ENCODE data around the gene PIK3AP1. TPM values are rescaled to one million over a fixed set of nuclear protein-coding genes. Genes with fewer than 3 reads are reported as not detected.

Gene PIK3AP1
- total and polyA plus RNA-seq, 2 of the 8 experiments (the other 6 are each of a cell fraction or from before 2014, with no cell fraction given), result 1.9 to 4.5 TPM

DNA sequence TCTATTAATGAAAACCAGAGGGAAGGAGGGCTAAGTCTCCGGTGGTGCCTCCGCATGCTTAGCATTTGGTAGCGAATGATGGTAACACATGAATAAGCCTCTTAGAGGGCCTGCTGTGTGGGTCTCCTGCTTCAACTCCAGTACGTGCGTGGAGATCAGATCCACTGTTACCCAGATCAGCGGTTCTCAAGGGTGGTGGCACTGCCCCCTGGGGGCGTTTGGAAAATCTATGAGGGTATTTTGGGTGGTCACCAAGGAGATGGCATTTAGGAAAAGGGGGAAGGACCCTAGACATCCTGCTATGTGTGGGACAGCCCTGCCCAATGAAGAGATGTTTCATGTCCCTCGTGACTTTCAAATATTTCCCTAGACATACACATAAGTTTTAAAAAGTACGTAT, 76.4 kb downstream of the PIK3AP1 start:
- Histone ChIP-seq H4K20me1 (replicated peaks in 1 of 2; ENCODE audit: control insufficient read depth in 1 of 2, insufficient read depth in 2 of 2, low read length in 2 of 2) (no peaks in the 10 kb centered on the region), H3K23ac (ENCODE audit: insufficient read length) (no peak overlapping the region), H2BK20ac (ENCODE audit: low read length) (no peak overlapping the region), H4K5ac (ENCODE audit: insufficient read length, low read depth, low read length) (no peak overlapping the region), H3K14ac (ENCODE audit: insufficient read length) (no peak overlapping the region), H4K8ac (ENCODE audit: extremely low read depth, insufficient read depth, low read length) (no peak overlapping the region; the same call in 1 of the 2 replicates), H2AK5ac (ENCODE audit: low read depth, low read length) (no peak overlapping the region), H3K4me1 (replicated peaks in 1 of 4; ENCODE audit: control insufficient read depth in 3 of 4, insufficient read depth in 4 of 4, low read length in 3 of 4) (no peaks in the 10 kb centered on the region), H3K56ac (replicated peaks; ENCODE audit: insufficient read length, low read depth, low read length) (no peak overlapping the region), H2AFZ (ENCODE audit: low read length) (no peak overlapping the region), H3K79me1 (ENCODE audit: low read depth, low read length) (no peaks in the 10 kb centered on the region), H2BK12ac (ENCODE audit: low read depth, low read length) (no peak overlapping the region), H3K4me3 (ENCODE audit: extremely low read depth in 1 of 4, insufficient read depth in 2 of 4, low read depth in 3 of 4, low read length in 4 of 4) (no peak overlapping the region), H3K4ac (replicated peaks; ENCODE audit: insufficient read length, low read depth, low read length) (no peak overlapping the region), H2BK5ac (ENCODE audit: low read depth, low read length) (no peak overlapping the region), H3K27ac (ENCODE audit: low read depth, low read length) (no peak overlapping the region), H4K91ac (replicated peaks; ENCODE audit: insufficient read length, low read length) (no peak overlapping the region), H3K9me3 (ENCODE audit: insufficient read depth in 2 of 2, low read depth in 1 of 2, low read length in 1 of 2) (no peaks in the 10 kb centered on the region), H3K9ac (replicated peaks in 1 of 4; ENCODE audit: extremely low read depth in 1 of 4, low read depth in 3 of 4, low read length in 3 of 4) (no peak overlapping the region), H3K36me3 (ENCODE audit: control insufficient read depth in 2 of 4, insufficient read depth in 4 of 4, low read length in 3 of 4) (no peaks in the 10 kb centered on the region), H3K23me2 (ENCODE audit: low read depth, low read length) (no peaks in the 10 kb centered on the region), H3K27me3 (replicated peaks in 1 of 4; ENCODE audit: control insufficient read depth in 3 of 4, extremely low read depth in 1 of 4, insufficient read depth in 3 of 4, low read length in 3 of 4) (no peaks in the 10 kb centered on the region), H3K4me2 (ENCODE audit: insufficient read depth in 1 of 2, low read depth in 2 of 2, low read length in 2 of 2) (no peak overlapping the region), H2BK120ac (replicated peaks; ENCODE audit: low read depth, low read length) (no peak overlapping the region), H3K79me2 (ENCODE audit: control insufficient read depth in 1 of 2, insufficient read depth in 2 of 2, low read length in 2 of 2) (no peaks in the 10 kb centered on the region), H3K18ac (ENCODE audit: extremely low read depth, low read length) (no peak overlapping the region), H2BK15ac (ENCODE audit: low read length) (no peak overlapping the region)
- ChIA-PET CTCF (ENCODE audit: partially characterized antibody) (interaction anchor here (0.7 to 6.2 kb wide), 15 partner anchors 8 to 424 kb away, joined by 3 to 57 read pairs (median 5); no protein-coding TSS in a partner anchor), POLR2A (ENCODE audit: partially characterized antibody) (interaction anchor here (1.0 kb wide), 1 partner anchor 189 kb away, joined by 3 read pairs; no protein-coding TSS in a partner anchor)
- FAIRE-seq, result no peak
- TF ChIP-seq KDM5A (IDR thresholded peaks at IDR 0.05; ENCODE audit: low read length) (no peak), SAP30 (IDR thresholded peaks at IDR 0.05; ENCODE audit: insufficient read depth, insufficient replicate concordance, low read length) (no peak)
- TF ChIP-seq, protein P1, sequence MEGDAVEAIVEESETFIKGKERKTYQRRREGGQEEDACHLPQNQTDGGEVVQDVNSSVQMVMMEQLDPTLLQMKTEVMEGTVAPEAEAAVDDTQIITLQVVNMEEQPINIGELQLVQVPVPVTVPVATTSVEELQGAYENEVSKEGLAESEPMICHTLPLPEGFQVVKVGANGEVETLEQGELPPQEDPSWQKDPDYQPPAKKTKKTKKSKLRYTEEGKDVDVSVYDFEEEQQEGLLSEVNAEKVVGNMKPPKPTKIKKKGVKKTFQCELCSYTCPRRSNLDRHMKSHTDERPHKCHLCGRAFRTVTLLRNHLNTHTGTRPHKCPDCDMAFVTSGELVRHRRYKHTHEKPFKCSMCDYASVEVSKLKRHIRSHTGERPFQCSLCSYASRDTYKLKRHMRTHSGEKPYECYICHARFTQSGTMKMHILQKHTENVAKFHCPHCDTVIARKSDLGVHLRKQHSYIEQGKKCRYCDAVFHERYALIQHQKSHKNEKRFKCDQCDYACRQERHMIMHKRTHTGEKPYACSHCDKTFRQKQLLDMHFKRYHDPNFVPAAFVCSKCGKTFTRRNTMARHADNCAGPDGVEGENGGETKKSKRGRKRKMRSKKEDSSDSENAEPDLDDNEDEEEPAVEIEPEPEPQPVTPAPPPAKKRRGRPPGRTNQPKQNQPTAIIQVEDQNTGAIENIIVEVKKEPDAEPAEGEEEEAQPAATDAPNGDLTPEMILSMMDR (IDR thresholded peaks at IDR 0.05; ENCODE audit: control extremely low read depth in 1 of 3, insufficient read depth in 1 of 3, low read depth in 1 of 3, low read length in 3 of 3), result peak in 2 of 3 experiments; percentile 1 to 12; a peak in 2 of 4 replicates
- 81% methylated on average over 9 of the region's 9 CpGs; no CpG with 5 or more reads in 1 of the 2 experiments for WGBS, 2 experiments (ENCODE audit: extremely low coverage in 1 of 2, insufficient coverage in 1 of 2, insufficient read length in 1 of 2, insufficient replicate concordance in 2 of 2, low coverage in 1 of 2, low lambda C conversion rate in 2 of 2, missing lambda C conversion rate in 1 of 2)
- DNase-seq (ENCODE audit: low read depth in 1 of 2, low spot score in 2 of 2), result no peak

Data from H1 (cell line).